ENCODE measurements around the gene ZBP1. TPM values are rescaled to one million over a fixed set of nuclear protein-coding genes. Genes with fewer than 3 reads are reported as not detected.

The ZBP1 gene, protein sequence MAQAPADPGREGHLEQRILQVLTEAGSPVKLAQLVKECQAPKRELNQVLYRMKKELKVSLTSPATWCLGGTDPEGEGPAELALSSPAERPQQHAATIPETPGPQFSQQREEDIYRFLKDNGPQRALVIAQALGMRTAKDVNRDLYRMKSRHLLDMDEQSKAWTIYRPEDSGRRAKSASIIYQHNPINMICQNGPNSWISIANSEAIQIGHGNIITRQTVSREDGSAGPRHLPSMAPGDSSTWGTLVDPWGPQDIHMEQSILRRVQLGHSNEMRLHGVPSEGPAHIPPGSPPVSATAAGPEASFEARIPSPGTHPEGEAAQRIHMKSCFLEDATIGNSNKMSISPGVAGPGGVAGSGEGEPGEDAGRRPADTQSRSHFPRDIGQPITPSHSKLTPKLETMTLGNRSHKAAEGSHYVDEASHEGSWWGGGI
- total RNA-seq = 1 to 10 TPM in 1 of 2 donors, under 1 TPM in 1; 0.14 to 8.9 TPM

DNA sequence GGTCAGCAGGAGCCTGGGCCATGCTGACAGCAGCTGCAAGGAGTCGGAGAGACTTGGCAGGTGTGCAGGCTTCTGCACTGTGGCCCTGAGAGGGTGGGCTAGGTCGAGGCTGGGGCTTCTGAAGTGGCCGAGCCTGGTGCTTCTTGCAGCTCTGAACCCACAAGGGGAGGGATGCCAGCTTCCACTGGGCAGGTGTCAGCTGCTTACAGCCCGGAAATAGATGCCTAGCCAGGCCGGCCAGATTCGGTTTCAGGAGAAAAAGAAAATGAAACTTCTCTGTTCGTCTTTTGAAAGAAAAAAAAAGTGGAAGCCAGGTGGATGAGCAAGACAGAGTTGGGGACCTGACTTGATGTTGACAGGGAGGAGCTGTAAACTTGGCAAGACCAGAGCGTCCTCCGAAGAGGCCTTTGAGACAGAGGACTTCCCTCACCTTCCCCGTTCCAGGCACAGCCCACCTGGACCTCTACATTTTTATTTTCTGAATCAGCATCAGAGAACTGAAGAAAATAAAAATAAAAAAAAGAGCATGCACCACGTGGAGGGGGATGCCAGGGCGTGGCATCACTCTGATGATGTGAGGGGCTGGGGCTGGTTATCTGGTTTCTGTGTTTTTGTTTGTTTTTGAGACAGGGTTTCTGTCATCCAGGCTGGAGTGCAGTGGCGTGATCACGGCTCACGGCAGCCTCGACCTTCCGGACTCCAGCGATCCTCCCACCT is at the start of gene ZBP1:
TSS of gene ZBP1 (minus strand) at position 153 of the 717 bp plus-strand sequence. CDS start at position 22, 131 bp downstream.
- Histone ChIP-seq H3K27me3 (replicated peaks; ENCODE audit: insufficient read depth) (no peaks in the 10 kb centered on the region), H3K4me3 (no peak within 1 kb of the TSS), H3K4me1 (replicated peaks) (no peaks in the 10 kb centered on the region), H3K9me3 (no peaks in the 10 kb centered on the region), H3K27ac (no peak within 1 kb of the TSS), H3K36me3 (no peaks in the 10 kb centered on the region)
- WGBS = 56% methylated on average over 18 of the region's 18 CpGs
- TF ChIP-seq POLR2AphosphoS5 (IDR thresholded peaks at IDR 0.05) = peak; percentile 25
- TF ChIP-seq, protein P1, sequence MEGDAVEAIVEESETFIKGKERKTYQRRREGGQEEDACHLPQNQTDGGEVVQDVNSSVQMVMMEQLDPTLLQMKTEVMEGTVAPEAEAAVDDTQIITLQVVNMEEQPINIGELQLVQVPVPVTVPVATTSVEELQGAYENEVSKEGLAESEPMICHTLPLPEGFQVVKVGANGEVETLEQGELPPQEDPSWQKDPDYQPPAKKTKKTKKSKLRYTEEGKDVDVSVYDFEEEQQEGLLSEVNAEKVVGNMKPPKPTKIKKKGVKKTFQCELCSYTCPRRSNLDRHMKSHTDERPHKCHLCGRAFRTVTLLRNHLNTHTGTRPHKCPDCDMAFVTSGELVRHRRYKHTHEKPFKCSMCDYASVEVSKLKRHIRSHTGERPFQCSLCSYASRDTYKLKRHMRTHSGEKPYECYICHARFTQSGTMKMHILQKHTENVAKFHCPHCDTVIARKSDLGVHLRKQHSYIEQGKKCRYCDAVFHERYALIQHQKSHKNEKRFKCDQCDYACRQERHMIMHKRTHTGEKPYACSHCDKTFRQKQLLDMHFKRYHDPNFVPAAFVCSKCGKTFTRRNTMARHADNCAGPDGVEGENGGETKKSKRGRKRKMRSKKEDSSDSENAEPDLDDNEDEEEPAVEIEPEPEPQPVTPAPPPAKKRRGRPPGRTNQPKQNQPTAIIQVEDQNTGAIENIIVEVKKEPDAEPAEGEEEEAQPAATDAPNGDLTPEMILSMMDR (IDR thresholded peaks at IDR 0.05) = no peak
- intact Hi-C loops (cut with DNase I) = no loop called here
- peak; percentile 27 for DNase-seq (ENCODE audit: low spot score)

DNA sequence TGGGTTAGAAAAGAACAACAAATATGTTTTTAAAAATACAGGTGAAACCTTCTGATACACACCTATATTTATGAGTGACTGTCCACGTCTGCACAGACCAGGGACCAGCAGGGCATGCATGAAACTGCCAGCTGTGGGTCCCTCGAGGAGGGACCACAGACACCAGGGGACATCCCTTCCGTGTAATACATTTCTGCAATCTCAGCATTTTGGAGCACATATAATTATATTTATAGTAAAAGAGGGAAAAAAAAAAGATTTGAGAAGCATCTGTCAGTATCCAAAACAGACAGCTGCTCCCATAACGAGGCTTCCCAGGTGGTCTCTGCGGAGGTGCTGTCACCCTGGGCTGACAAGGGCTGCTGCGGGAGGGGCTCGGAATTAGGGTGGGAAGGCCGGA is 49.4 kb upstream of the ZBP1 start:
- Histone ChIP-seq H3K36me3 (peaks cover 0 to 4% of the 10 kb centered on the region in 2 donors), H3K27ac (peak overlapping the region in 1 of 2 donors; percentile 60), H3K27me3 (replicated peaks; ENCODE audit: insufficient read depth) (no peaks in the 10 kb centered on the region), H3K4me1 (replicated peaks) (peaks cover 44% of the 10 kb centered on the region), H3K4me3 (no peak overlapping the region), H3K9me3 (no peaks in the 10 kb centered on the region)
- DNase-seq (ENCODE audit: low spot score) = no peak
- intact Hi-C loops (cut with DNase I) = no loop called here
- 85% methylated on average over 8 of the region's 8 CpGs for WGBS
- TF ChIP-seq POLR2AphosphoS5 (IDR thresholded peaks at IDR 0.05) (no peak), POLR2A (IDR thresholded peaks at IDR 0.05) (no peak)
- TF ChIP-seq, protein P1 (IDR thresholded peaks at IDR 0.05) = no peak

DNA sequence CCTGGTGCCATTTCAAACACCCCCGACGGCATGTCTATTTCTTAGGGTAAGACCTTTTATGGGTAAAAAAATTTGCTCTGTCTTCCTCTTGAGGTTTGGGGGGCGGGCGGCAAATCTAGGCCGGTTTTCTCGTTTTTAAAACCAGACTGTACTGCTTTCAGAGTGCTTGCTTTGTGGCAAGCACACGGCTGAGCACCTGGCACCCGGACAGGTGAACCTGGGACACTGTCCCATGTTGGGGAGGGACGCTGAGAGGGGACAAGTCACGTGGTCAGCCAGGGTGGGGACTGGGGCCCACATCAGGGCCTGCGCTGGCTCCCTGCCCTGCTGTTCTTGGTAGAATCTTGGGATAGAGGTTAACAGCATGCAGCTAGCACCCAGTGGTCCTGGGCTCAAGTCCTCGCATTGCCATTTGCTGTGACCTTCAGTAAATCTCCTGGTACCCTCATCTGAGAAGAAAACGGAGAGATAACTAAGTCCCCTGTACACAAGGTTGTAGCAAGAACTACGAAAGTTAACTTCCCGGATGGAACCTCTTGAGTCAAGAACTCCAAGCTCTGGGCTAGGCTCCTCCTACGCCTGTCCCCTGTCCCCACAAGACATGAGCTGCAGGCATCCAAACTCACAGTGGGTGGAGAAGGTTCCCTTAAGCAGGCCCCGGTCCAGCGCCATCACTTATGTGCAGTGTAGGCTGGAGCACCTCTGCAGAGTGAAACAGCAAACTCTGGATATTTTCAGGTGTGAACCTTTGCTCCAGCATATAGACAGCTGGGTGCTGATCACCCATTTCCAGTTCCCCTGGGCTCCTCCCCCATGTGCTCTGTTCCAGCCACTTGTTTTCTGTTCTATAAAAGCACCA is 47.9 kb upstream of the ZBP1 start:
- intact Hi-C loops (cut with DNase I) = no loop called here
- TF ChIP-seq, protein P1 (IDR thresholded peaks at IDR 0.05) = no peak
- TF ChIP-seq POLR2AphosphoS5 (IDR thresholded peaks at IDR 0.05) (no peak), POLR2A (IDR thresholded peaks at IDR 0.05) (no peak)
- Histone ChIP-seq H3K9me3 (no peaks in the 10 kb centered on the region), H3K27ac (peak overlapping the region; percentile 26 to 60), H3K4me3 (no peak overlapping the region), H3K27me3 (replicated peaks; ENCODE audit: insufficient read depth) (no peaks in the 10 kb centered on the region), H3K4me1 (replicated peaks) (peaks cover 46% of the 10 kb centered on the region), H3K36me3 (peaks cover 0 to 4% of the 10 kb centered on the region in 2 donors)
- DNase-seq (ENCODE audit: low spot score) = no peak
- 54% methylated on average over 18 of the region's 18 CpGs for WGBS

DNA sequence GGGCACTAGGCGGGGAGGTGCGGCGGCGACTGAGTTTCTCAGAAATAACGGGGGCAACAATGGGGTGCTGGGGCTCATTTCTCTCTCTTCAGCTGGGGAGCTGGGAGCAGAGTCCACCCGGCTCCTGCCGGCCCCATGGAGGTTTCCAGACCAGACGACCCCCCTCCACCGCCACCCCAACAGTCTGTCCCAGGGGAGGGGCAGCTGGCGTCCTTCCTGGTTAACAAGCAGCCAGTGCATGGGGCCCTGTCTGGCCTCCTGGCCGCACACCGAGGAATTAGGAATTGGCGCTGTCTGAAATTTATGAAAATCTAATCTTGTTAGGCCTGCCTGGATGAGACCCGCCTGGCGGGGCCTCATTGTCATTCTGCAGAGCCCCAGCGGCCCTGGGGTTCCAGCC is 47.2 kb upstream of the ZBP1 start:
- peak overlapping the region; percentile 26 to 60 for H3K27ac ChIP-seq
- H3K4me1 ChIP-seq (replicated peaks) = peaks cover 39% of the 10 kb centered on the region
- WGBS = 69% methylated on average over 16 of the region's 16 CpGs
- intact Hi-C loops (cut with DNase I) = no loop called here
- no peaks in the 10 kb centered on the region for H3K9me3 ChIP-seq
- no peak overlapping the region for H3K4me3 ChIP-seq
- H3K27me3 ChIP-seq (replicated peaks; ENCODE audit: insufficient read depth) = no peaks in the 10 kb centered on the region
- DNase-seq (ENCODE audit: low spot score) = no peak
- TF ChIP-seq POLR2AphosphoS5 (IDR thresholded peaks at IDR 0.05) (no peak), POLR2A (IDR thresholded peaks at IDR 0.05) (no peak)
- TF ChIP-seq, protein P1 (IDR thresholded peaks at IDR 0.05) = no peak
- peaks cover 0 to 4% of the 10 kb centered on the region in 2 donors for H3K36me3 ChIP-seq
